Tibial artery (tissue), 4 donors: ENCODE results near the gene GLRA3.

ENCODE experiments used
- DNase-seq, 2 donors: peaks; one replicate each; pipeline ENCODE4 v3.0.0-alpha.2; 2019
- H3K27ac ChIP-seq, 2 donors: fragments of 200-600 bp; sonication (generic) in 1 of 2; 1 replicate in 1 of 2; 2 replicates in 1 of 2; pipeline ENCODE4 v1.5.1; 2018 to 2019; ENCODE audit warnings: mild to moderate bottlenecking in 1 of 2
- H3K27me3 ChIP-seq, 2 donors: fragments of 200-600 bp; sonication (generic) in 1 of 2; one replicate each; pipeline versions ENCODE4 v1.5.1 to v1.6.0; 2016 to 2019
- H3K36me3 ChIP-seq, 3 donors: fragments of 200-600 bp; sonication (generic) in 2 of 3; one replicate each; pipeline ENCODE4 v1.5.1; 2016 to 2019; ENCODE audit warnings: mild to moderate bottlenecking in 2 of 3
- H3K4me1 ChIP-seq, 4 donors: fragments of 200-600 bp; sonication (generic) in 2 of 4; 1 replicate in 3 of 4; 2 replicates in 1 of 4; pipeline ENCODE4 v1.5.1; 2016 to 2019
- H3K4me3 ChIP-seq, 2 donors: fragments of 200-600 bp; sonication (generic) in 1 of 2; 1 replicate in 1 of 2; 2 replicates in 1 of 2; pipeline ENCODE4 v1.5.1; 2018 to 2019; ENCODE audit warnings: mild to moderate bottlenecking in 2 of 2
- H3K9me3 ChIP-seq, 3 donors: fragments of 200-600 bp; sonication (generic) in 1 of 3; one replicate each; pipeline ENCODE4 v1.5.1; 2016 to 2019
- CTCF ChIP-seq, 2 experiments: fragments of 200-600 bp in 1 of 2; fragments of 450-650 bp in 1 of 2; IDR thresholded peaks; one replicate each; pipeline ENCODE4 v1.5.1; 2017 to 2019; ENCODE audit warnings: antibody characterized with exemption in 2 of 2, mild to moderate bottlenecking in 1 of 2, moderate library complexity in 1 of 2
- intact Hi-C: fragments of 100-400 bp; cut with DNase I; formaldehyde crosslinking; loops from one replicate; pipeline ENCODE4 v1.15.0; 2023; ENCODE audit warnings: low total_unique reads

Gene GLRA3

GRCh38 chr4:174595141-174595929, 233.7 kb downstream of the GLRA3 start:
- intact Hi-C loops, result no loop called here

GRCh38 chr4:174593701-174594100, 235.3 kb downstream of the GLRA3 start:
- no peak for DNase-seq
- Histone ChIP-seq H3K27me3 (no peaks in the 10 kb centered on the region), H3K36me3 (no peaks in the 10 kb centered on the region), H3K9me3 (no peaks in the 10 kb centered on the region), H3K4me1 (peaks cover 0 to 14% (median 5%) of the 10 kb centered on the region in 4 donors), H3K4me3 (no peak overlapping the region), H3K27ac (no peak overlapping the region)
- intact Hi-C loops, result no loop called here
- TF ChIP-seq CTCF (IDR thresholded peaks at IDR 0.05), result no peak

More at GRCh38 chr4:174595141-174595929, 233.7 kb downstream of the GLRA3 start:
- Histone ChIP-seq H3K27ac (no peak overlapping the region), H3K9me3 (no peaks in the 10 kb centered on the region), H3K4me3 (no peak overlapping the region), H3K27me3 (no peaks in the 10 kb centered on the region), H3K36me3 (no peaks in the 10 kb centered on the region), H3K4me1 (peaks cover 0 to 12% (median 5%) of the 10 kb centered on the region in 4 donors)
- no peak for TF ChIP-seq CTCF (IDR thresholded peaks at IDR 0.05)
- DNase-seq, result no peak

DNA sequence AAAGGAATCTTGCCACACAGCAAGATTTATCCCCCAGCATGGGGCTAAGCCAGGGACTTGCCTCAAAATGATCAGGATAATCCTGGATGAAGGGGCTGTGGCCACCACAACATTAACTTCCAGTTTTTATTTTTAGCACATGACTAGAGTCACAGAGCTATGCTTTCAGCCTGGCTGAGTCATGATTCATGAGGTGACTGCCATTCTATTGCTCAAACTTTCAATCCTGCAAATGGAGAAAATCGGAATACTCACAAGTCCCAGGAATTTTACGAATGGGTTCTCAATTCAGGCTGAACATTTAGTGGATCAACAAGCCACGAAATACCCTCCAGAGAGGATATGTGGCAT, 236.1 kb downstream of the GLRA3 start:
- TF ChIP-seq CTCF (IDR thresholded peaks at IDR 0.05), result no peak
- no peaks in the 10 kb centered on the region for H3K36me3 ChIP-seq
- intact Hi-C loops, result no loop called here
- H3K4me3 ChIP-seq, result no peak overlapping the region
- peaks cover 0 to 14% (median 5%) of the 10 kb centered on the region in 4 donors for H3K4me1 ChIP-seq
- H3K9me3 ChIP-seq, result no peaks in the 10 kb centered on the region
- no peak for DNase-seq
- peak overlapping the region in 1 of 2 donors; percentile 21 for H3K27ac ChIP-seq
- H3K27me3 ChIP-seq, result no peaks in the 10 kb centered on the region

GRCh38 chr4:174592256-174592984, 236.6 kb downstream of the GLRA3 start:
- Histone ChIP-seq H3K27ac (peak overlapping the region in 1 of 2 donors; percentile 21), H3K27me3 (no peaks in the 10 kb centered on the region), H3K9me3 (no peaks in the 10 kb centered on the region), H3K36me3 (no peaks in the 10 kb centered on the region), H3K4me1 (peaks cover 0 to 14% (median 5%) of the 10 kb centered on the region in 4 donors), H3K4me3 (no peak overlapping the region)
- intact Hi-C loops, result no loop called here
- DNase-seq, result no peak
- TF ChIP-seq CTCF (IDR thresholded peaks at IDR 0.05), result no peak

DNA sequence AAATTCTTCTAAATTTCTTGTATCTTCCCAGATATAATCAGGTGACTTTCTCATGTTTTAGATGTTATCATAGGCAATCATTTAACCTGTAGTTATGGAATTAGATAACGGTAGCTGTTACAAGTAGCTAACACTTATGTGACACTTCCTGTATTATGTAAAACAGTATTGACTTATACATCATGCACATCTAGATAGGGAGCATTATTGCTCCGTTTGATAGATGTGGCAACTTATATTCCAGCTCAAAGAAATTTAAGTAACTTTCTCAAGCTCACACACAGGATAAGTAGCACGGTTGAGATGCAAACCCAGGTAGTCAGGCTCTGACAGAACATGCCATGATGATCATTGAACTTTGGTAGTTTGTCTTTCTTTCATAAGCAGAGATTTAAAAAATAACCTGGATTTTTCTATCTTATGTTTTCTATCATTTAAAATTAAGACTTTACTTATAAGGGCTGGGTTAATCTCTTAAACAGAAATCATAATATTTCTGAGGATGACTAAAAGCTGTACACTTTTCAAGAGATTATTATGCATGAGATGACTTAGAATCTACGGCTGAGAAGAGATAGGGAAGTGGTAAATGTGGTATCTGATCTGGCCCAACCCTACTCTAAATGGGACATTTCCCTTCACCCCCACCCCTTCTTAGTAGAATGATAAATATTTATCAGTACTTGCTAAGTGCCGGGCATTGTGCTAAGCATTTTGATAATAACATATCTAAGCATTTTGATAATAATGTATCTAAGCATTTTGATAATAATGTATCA, 237.6 kb downstream of the GLRA3 start:
- intact Hi-C loops, result no loop called here
- Histone ChIP-seq H3K27ac (no peak overlapping the region), H3K27me3 (no peaks in the 10 kb centered on the region), H3K4me1 (peaks cover 0 to 14% (median 5%) of the 10 kb centered on the region in 4 donors), H3K9me3 (peaks cover 0 to 3% (median 0%) of the 10 kb centered on the region in 3 donors), H3K4me3 (no peak overlapping the region), H3K36me3 (no peaks in the 10 kb centered on the region)
- no peak for DNase-seq
- TF ChIP-seq CTCF (IDR thresholded peaks at IDR 0.05), result no peak
